Left ventricle myocardium superior (tissue), 1 donor: ENCODE measurements around the gene SMIM15. TPM values are rescaled to one million over a fixed set of nuclear protein-coding genes. Genes with fewer than 3 reads are reported as not detected.

Source experiments
- total RNA-seq: library from RNA; stranded (reverse); fragmentation: NEBNext Ultra II Directional; extraction: Animal tissue kit (Norgen Biotek cat#: 25700); gene quantifications from one replicate; pipeline ENCODE4 v1.2.1, GENCODE V29; 2021
- donor health status: DM: no; HTN: yes; CAD: no; lungs with severe emphysema.

Gene SMIM15
- total RNA-seq, 1 donor from 2014 or later: 18.3 TPM

Other genes starting within 250 kb of the SMIM15 start
- gene ERCC8, start 217.4 kb downstream of the SMIM15 start, total RNA-seq: 5.2 TPM
- gene NDUFAF2, start 217.3 kb downstream of the SMIM15 start, total RNA-seq: 36.1 TPM
- 8.0 TPM for gene ZSWIM6, start 169.8 kb upstream of the SMIM15 start, total RNA-seq